Colonic mucosa (tissue), 4 donors: ENCODE data around the gene DGKI. TPM values are rescaled to one million over a fixed set of nuclear protein-coding genes. Genes with fewer than 3 reads are reported as not detected.

Source experiments
- DNase-seq: peaks from one replicate; pipeline ENCODE4 v3.0.0-alpha.2; 2020
- H3K27ac ChIP-seq: fragments of 200-600 bp; one replicate; pipeline ENCODE4 v1.8.0; 2021
- H3K27me3 ChIP-seq: fragments of 200-600 bp; one replicate; pipeline ENCODE4 v1.8.0; 2021
- H3K36me3 ChIP-seq: fragments of 200-600 bp; one replicate; pipeline ENCODE4 v1.8.0; 2021
- H3K4me1 ChIP-seq: fragments of 200-600 bp; one replicate; pipeline ENCODE4 v1.8.0; 2021; ENCODE audit warnings: mild to moderate bottlenecking
- H3K4me3 ChIP-seq: fragments of 200-600 bp; one replicate; pipeline ENCODE4 v1.8.0; 2021
- H3K9ac ChIP-seq, 2 donors: one replicate each; pipeline ENCODE4 v1.7.0; 2013; ENCODE audit warnings: control low read depth in 2 of 2, low read depth in 2 of 2, low read length in 2 of 2
- H3K9me3 ChIP-seq: fragments of 200-600 bp; one replicate; pipeline ENCODE4 v1.8.0; 2021
- intact Hi-C: fragments of 100-400 bp; cut with DNase I; formaldehyde crosslinking; loops from one replicate; pipeline ENCODE4 v1.14.1; 2022
- total RNA-seq, 2 donors: library from RNA; stranded (reverse); fragmentation: NEBNext Ultra II Directional in 1 of 2; extraction: Animal tissue kit (Norgen Biotek cat#: 25700) in 1 of 2; gene quantifications; one replicate each; pipeline ENCODE4 v1.2.1, GENCODE V29; 2021
- TF ChIP-seq, protein P1 (sequence below): fragments of 200-600 bp; IDR thresholded peaks from one replicate; pipeline ENCODE4 v1.8.0; 2022; ENCODE audit warnings: antibody characterized with exemption, mild to moderate bottlenecking
- donor health status: healthy.
- donor health status: DM: no; HTN: no; CAD: no.
- donor health status: DM: no; HTN: no; CAD: no.

Gene DGKI
- total RNA-seq, 2 donors from 2014 or later = 0.35 to 0.67 TPM

DNA sequence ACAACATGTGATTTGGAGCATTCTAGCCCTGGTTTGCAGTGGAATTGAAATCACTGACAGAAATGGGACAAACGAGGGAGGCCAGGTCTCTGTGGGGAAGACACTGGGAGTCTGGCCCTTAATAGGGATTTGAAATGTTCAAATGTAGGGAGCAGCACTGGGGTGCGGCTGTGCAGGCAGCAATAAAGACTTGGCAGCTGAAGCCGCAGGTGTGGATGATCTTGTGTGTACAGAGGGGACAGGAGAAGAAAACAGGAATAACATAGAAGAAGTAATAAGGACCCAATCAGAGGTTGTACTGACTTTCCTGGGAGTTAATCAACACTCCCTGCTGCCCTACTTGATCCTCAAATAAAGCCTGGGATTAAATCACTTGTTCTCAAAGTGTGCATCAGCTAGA is 375.6 kb downstream of the DGKI start:
- TF ChIP-seq, protein P1, sequence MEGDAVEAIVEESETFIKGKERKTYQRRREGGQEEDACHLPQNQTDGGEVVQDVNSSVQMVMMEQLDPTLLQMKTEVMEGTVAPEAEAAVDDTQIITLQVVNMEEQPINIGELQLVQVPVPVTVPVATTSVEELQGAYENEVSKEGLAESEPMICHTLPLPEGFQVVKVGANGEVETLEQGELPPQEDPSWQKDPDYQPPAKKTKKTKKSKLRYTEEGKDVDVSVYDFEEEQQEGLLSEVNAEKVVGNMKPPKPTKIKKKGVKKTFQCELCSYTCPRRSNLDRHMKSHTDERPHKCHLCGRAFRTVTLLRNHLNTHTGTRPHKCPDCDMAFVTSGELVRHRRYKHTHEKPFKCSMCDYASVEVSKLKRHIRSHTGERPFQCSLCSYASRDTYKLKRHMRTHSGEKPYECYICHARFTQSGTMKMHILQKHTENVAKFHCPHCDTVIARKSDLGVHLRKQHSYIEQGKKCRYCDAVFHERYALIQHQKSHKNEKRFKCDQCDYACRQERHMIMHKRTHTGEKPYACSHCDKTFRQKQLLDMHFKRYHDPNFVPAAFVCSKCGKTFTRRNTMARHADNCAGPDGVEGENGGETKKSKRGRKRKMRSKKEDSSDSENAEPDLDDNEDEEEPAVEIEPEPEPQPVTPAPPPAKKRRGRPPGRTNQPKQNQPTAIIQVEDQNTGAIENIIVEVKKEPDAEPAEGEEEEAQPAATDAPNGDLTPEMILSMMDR = no peak
- Histone ChIP-seq H3K27ac (no peak overlapping the region), H3K36me3 (no peaks in the 10 kb centered on the region), H3K9me3 (no peaks in the 10 kb centered on the region), H3K4me1 (no peaks in the 10 kb centered on the region), H3K27me3 (no peaks in the 10 kb centered on the region), H3K4me3 (no peak overlapping the region), H3K9ac (no peak overlapping the region)
- DNase-seq = no peak
- intact Hi-C loops = no loop called here

GRCh38 chr7:137469858-137470257 is 376.9 kb downstream of the DGKI start:
- no peak overlapping the region for H3K4me3 ChIP-seq
- no peaks in the 10 kb centered on the region for H3K27me3 ChIP-seq
- no peak for DNase-seq
- H3K4me1 ChIP-seq = no peaks in the 10 kb centered on the region
- no peak overlapping the region for H3K9ac ChIP-seq
- H3K27ac ChIP-seq = no peak overlapping the region
- TF ChIP-seq, protein P1 = no peak
- intact Hi-C loops = no loop called here
- H3K9me3 ChIP-seq = no peaks in the 10 kb centered on the region
- no peaks in the 10 kb centered on the region for H3K36me3 ChIP-seq

DNA sequence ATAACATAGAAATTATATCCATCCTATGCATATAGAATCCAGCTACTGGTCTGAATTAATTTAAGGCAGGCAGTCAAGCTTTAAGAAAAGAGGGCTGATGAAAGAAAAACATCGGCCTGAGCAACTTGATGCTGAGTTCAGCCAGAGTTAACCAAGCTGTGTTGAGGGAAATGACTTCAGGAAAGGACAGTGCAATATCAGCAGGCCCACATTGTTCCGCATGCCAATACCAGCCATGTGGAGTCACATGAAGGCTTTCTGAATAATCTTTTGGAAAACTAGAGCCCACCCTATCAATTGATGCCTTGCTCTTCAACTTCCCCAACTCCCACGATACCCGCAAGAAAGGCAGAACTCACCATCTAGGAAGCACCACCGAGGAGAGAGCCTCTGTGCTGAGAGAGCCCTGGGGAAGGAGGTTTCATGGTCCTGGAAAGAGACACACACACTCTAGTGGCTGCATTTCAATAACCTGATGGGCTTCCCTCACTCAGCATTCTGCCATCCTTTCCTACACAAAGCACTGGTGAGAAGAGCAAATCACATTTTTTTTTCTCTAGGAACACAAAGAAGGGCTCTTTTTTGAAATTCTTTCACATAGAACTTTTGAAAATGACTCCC is 377.5 kb downstream of the DGKI start:
- TF ChIP-seq, protein P1 = no peak
- no peak overlapping the region for H3K4me3 ChIP-seq
- DNase-seq = no peak
- intact Hi-C loops = no loop called here
- no peak overlapping the region for H3K27ac ChIP-seq
- H3K4me1 ChIP-seq = no peaks in the 10 kb centered on the region
- H3K36me3 ChIP-seq = no peaks in the 10 kb centered on the region
- H3K9me3 ChIP-seq = no peaks in the 10 kb centered on the region
- H3K27me3 ChIP-seq = no peaks in the 10 kb centered on the region
- no peak overlapping the region for H3K9ac ChIP-seq

DNA sequence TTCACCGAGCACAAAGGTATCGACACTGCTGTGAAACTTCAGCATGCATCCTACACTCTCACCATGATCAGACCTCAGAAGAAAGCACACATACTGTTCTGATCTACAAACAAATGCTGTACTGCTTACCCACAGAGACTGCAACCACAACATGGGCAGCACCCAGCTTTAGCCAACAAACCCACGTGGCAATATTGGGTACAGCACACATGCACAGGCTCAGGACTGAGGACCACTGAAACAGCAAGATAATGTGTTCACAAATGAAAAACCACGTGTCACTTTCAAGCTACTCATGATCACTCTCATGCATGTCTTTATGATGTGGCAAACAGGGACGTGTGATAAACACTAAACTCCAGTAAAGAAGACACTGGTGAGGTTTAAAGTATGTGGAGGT is 383.9 kb downstream of the DGKI start:
- Histone ChIP-seq H3K9ac (no peak overlapping the region), H3K4me1 (no peaks in the 10 kb centered on the region), H3K36me3 (no peaks in the 10 kb centered on the region), H3K9me3 (no peaks in the 10 kb centered on the region), H3K4me3 (no peak overlapping the region), H3K27ac (no peak overlapping the region), H3K27me3 (no peaks in the 10 kb centered on the region)
- no peak for DNase-seq
- intact Hi-C loops = no loop called here
- TF ChIP-seq, protein P1 = no peak

- no peak for DNase-seq
- no peak overlapping the region for H3K9ac ChIP-seq
- H3K36me3 ChIP-seq = no peaks in the 10 kb centered on the region
- intact Hi-C loops = no loop called here
- no peaks in the 10 kb centered on the region for H3K4me1 ChIP-seq
- no peak overlapping the region for H3K27ac ChIP-seq
- no peak overlapping the region for H3K4me3 ChIP-seq
- TF ChIP-seq, protein P1 = no peak
- no peaks in the 10 kb centered on the region for H3K9me3 ChIP-seq
- no peaks in the 10 kb centered on the region for H3K27me3 ChIP-seq
Measured at GRCh38 chr7:137462074-137462715, 384.6 kb downstream of the DGKI start.
